Panc1 (cell line): ENCODE results near the gene NOTCH2.
"Not testable (repeated sequence)": the region's sequence is repeated elsewhere in the genome, so short reads cannot be mapped to it uniquely, and the experiment has no call there.

Source experiments
- POLR2AphosphoS5 ChIP-seq: IDR thresholded peaks from 2 replicates; pipeline ENCODE4 v1.6.1; 2012; ENCODE audit warnings: mild to moderate bottlenecking, low read depth, low read length, moderate library complexity
- TF ChIP-seq, protein P1 (sequence below): fragments of 450-650 bp; IDR thresholded peaks from 2 replicates; pipeline ENCODE4 v1.5.1; 2017; ENCODE audit warnings: mild to moderate bottlenecking
- TF ChIP-seq, protein P2 (sequence below), 2 experiments: IDR thresholded peaks; 2 replicates each; pipeline ENCODE4 v1.6.1; 2011 to 2012; ENCODE audit warnings: low read depth in 2 of 2, control low read depth in 1 of 2, low read length in 1 of 2, mild to moderate bottlenecking in 1 of 2, moderate library complexity in 1 of 2; ENCODE audit not compliant: insufficient read depth in 1 of 2

DNA sequence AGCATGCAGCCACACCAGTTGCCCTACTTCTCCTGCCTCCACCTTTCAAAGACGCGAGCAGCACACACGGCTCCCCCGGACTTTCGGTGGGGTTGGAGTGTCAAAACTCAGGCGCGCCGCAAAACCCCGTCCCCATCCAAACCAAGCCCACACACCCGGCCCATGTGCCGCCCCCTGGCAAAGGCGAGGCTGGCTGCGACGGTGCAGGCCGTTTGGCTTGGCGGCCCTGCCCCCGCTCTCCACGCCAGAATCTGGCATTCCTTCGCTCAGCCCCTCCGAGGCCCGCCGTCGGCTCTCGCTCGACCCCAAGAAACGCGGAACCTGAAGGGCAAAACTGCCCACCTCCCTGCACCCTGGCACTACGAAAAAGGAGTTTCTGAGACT is 787 bp downstream of the NOTCH2 start:
- TF ChIP-seq, protein P1, sequence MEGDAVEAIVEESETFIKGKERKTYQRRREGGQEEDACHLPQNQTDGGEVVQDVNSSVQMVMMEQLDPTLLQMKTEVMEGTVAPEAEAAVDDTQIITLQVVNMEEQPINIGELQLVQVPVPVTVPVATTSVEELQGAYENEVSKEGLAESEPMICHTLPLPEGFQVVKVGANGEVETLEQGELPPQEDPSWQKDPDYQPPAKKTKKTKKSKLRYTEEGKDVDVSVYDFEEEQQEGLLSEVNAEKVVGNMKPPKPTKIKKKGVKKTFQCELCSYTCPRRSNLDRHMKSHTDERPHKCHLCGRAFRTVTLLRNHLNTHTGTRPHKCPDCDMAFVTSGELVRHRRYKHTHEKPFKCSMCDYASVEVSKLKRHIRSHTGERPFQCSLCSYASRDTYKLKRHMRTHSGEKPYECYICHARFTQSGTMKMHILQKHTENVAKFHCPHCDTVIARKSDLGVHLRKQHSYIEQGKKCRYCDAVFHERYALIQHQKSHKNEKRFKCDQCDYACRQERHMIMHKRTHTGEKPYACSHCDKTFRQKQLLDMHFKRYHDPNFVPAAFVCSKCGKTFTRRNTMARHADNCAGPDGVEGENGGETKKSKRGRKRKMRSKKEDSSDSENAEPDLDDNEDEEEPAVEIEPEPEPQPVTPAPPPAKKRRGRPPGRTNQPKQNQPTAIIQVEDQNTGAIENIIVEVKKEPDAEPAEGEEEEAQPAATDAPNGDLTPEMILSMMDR: not testable (repeated sequence)
- not testable (repeated sequence) for TF ChIP-seq POLR2AphosphoS5
- TF ChIP-seq, protein P2, sequence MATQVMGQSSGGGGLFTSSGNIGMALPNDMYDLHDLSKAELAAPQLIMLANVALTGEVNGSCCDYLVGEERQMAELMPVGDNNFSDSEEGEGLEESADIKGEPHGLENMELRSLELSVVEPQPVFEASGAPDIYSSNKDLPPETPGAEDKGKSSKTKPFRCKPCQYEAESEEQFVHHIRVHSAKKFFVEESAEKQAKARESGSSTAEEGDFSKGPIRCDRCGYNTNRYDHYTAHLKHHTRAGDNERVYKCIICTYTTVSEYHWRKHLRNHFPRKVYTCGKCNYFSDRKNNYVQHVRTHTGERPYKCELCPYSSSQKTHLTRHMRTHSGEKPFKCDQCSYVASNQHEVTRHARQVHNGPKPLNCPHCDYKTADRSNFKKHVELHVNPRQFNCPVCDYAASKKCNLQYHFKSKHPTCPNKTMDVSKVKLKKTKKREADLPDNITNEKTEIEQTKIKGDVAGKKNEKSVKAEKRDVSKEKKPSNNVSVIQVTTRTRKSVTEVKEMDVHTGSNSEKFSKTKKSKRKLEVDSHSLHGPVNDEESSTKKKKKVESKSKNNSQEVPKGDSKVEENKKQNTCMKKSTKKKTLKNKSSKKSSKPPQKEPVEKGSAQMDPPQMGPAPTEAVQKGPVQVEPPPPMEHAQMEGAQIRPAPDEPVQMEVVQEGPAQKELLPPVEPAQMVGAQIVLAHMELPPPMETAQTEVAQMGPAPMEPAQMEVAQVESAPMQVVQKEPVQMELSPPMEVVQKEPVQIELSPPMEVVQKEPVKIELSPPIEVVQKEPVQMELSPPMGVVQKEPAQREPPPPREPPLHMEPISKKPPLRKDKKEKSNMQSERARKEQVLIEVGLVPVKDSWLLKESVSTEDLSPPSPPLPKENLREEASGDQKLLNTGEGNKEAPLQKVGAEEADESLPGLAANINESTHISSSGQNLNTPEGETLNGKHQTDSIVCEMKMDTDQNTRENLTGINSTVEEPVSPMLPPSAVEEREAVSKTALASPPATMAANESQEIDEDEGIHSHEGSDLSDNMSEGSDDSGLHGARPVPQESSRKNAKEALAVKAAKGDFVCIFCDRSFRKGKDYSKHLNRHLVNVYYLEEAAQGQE (IDR thresholded peaks at IDR 0.05; ENCODE audit: insufficient read depth in 1 of 2, low read depth in 2 of 2, low read length in 1 of 2): not testable (repeated sequence)
